Lower leg skin (tissue), 4 donors: Measurements from ENCODE around the gene LITAF. TPM values are rescaled to one million over a fixed set of nuclear protein-coding genes. Genes with fewer than 3 reads are reported as not detected.
A peak's percentile ranks its signal among the peaks of the same experiment; 100 is the strongest.

Experiments used
- DNase-seq, 2 donors: peaks; one replicate each; pipeline ENCODE4 v3.0.0-alpha.2; 2019; ENCODE audit warnings: low spot score in 2 of 2
- H3K4me3 ChIP-seq: fragments of 200-600 bp; sonication (generic); 2 replicates; pipeline ENCODE4 v1.5.1; 2017; ENCODE audit warnings: mild to moderate bottlenecking, low read depth; ENCODE audit not compliant: poor library complexity, severe bottlenecking
- CTCF ChIP-seq, 3 donors: fragments of 450-650 bp; IDR thresholded peaks; one replicate each; pipeline ENCODE4 v1.5.1; 2016; ENCODE audit warnings: antibody characterized with exemption in 3 of 3, mild to moderate bottlenecking in 3 of 3, moderate library complexity in 2 of 3
- POLR2A ChIP-seq, 2 donors: fragments of 450-650 bp; IDR thresholded peaks; one replicate each; pipeline ENCODE4 v1.6.1; 2016 to 2017; ENCODE audit warnings: antibody characterized with exemption in 2 of 2, mild to moderate bottlenecking in 1 of 2, moderate library complexity in 1 of 2
- WGBS, 2 donors: methylation state at CpG; one replicate each; pipeline ENCODE4 v1.1.5; 2018; 5-methylcytosine and 5-hydroxymethylcytosine counted together
- intact Hi-C: fragments of 100-400 bp; cut with DNase I; formaldehyde crosslinking; loops from one replicate; pipeline ENCODE4 v1.15.0; 2023; ENCODE audit warnings: low total_unique reads
- total RNA-seq, 4 donors: library from RNA; depleted of rRNA; stranded (reverse); fragments of >200 nt; gene quantifications; one replicate each; pipeline ENCODE4 v1.1.0, GENCODE V29; 2016

The LITAF gene
- total RNA-seq, result 10 to 100 TPM; 54.9 to 84.2 (median 67.7) TPM

- intact Hi-C loops, result no loop called here
- DNase-seq, result peak in 1 of 2 donors; percentile 94
- peak within 1 kb of the TSS; percentile 76 for H3K4me3 ChIP-seq
- 6 to 9% methylated on average over 25 to 49 of the region's 74 CpGs for WGBS, 2 donors
- peak in 1 of 2 donors; percentile 49 for TF ChIP-seq POLR2A (IDR thresholded peaks at IDR 0.05)
- TF ChIP-seq CTCF (IDR thresholded peaks at IDR 0.05), result no peak
Measured at GRCh38 chr16:11586856-11587642, at the start of gene LITAF. Gene LITAF (minus strand): TSS chr16:11586919. CDS start chr16:11556730, 30,189 bp downstream.

- no peak for TF ChIP-seq POLR2A (IDR thresholded peaks at IDR 0.05)
- no peak for TF ChIP-seq CTCF (IDR thresholded peaks at IDR 0.05)
- no peak overlapping the region for H3K4me3 ChIP-seq
- WGBS, 2 donors, result 42 to 43% methylated on average over 14 of the region's 14 CpGs
- DNase-seq, result peak in 1 of 2 donors; percentile 65
- intact Hi-C loops, result no loop called here
Measured at GRCh38 chr16:11636172-11636721, 49.5 kb upstream of the LITAF start.

- 71 to 81% methylated on average over 12 of the region's 12 CpGs for WGBS, 2 donors
- no peak for DNase-seq
- H3K4me3 ChIP-seq, result no peak overlapping the region
- TF ChIP-seq POLR2A (IDR thresholded peaks at IDR 0.05) (no peak), CTCF (IDR thresholded peaks at IDR 0.05) (no peak)
- intact Hi-C loops, result no loop called here
Measured at GRCh38 chr16:11635679-11636171, 49.0 kb upstream of the LITAF start.

- intact Hi-C loops, result no loop called here
- no peak for DNase-seq
- TF ChIP-seq POLR2A (IDR thresholded peaks at IDR 0.05) (no peak), CTCF (IDR thresholded peaks at IDR 0.05) (no peak)
Measured at GRCh38 chr16:11635113-11635652, 48.5 kb upstream of the LITAF start.

GRCh38 chr16:11634312-11634711 lies 47.6 kb upstream of the LITAF start:
- 86 to 90% methylated on average over 6 of the region's 6 CpGs for WGBS, 2 donors
- intact Hi-C loops, result no loop called here
- H3K4me3 ChIP-seq, result no peak overlapping the region
- no peak for DNase-seq
- no peak for TF ChIP-seq POLR2A (IDR thresholded peaks at IDR 0.05)
- TF ChIP-seq CTCF (IDR thresholded peaks at IDR 0.05), result no peak

More at GRCh38 chr16:11635113-11635652, 48.5 kb upstream of the LITAF start:
- 89 to 92% methylated on average over 10 of the region's 10 CpGs for WGBS, 2 donors
- no peak overlapping the region for H3K4me3 ChIP-seq
